ENCODE measurements around the gene EIF2S1. TPM values are rescaled to one million over a fixed set of nuclear protein-coding genes. Genes with fewer than 3 reads are reported as not detected.
"Not testable (repeated sequence)": the region's sequence is repeated elsewhere in the genome, so short reads cannot be mapped to it uniquely, and the experiment has no call there.

The EIF2S1 gene
- total RNA-seq, 1 donor from 2014 or later: 54.7 TPM

- Mint-ChIP-seq H3K27ac (peak overlapping the region; percentile 86), H3K9me3 (peaks cover 3% of the 10 kb centered on the region), H3K36me3 (peaks cover 48% of the 10 kb centered on the region), H3K27me3 (ENCODE audit: low read depth) (no peaks in the 10 kb centered on the region), H3K4me1 (peaks cover 6% of the 10 kb centered on the region), H3K4me3 (no peak overlapping the region)
- no peak for DNase-seq (ENCODE audit: low spot score in 2 of 2, unreplicated experiment in 2 of 2)
- TF ChIP-seq CTCF (IDR thresholded peaks at IDR 0.05; ENCODE audit: unreplicated experiment): no peak
These were observed 28.6 kb upstream of the EIF2S1 start for GRCh38 chr14:67331368-67332125.

GRCh38 chr14:67332468-67332867 is 27.7 kb upstream of the EIF2S1 start:
- Mint-ChIP-seq H3K4me1 (peaks cover 6% of the 10 kb centered on the region), H3K27ac (no peak overlapping the region)

GRCh38 chr14:67335781-67336180 is 24.3 kb upstream of the EIF2S1 start:
- Mint-ChIP-seq H3K36me3 (peaks cover 44% of the 10 kb centered on the region), H3K27ac (no peak overlapping the region), H3K27me3 (ENCODE audit: low read depth) (no peaks in the 10 kb centered on the region), H3K4me3 (no peak overlapping the region), H3K9me3 (no peaks in the 10 kb centered on the region), H3K4me1 (peaks cover 6% of the 10 kb centered on the region)
- peak; percentile 61 for TF ChIP-seq CTCF (IDR thresholded peaks at IDR 0.05; ENCODE audit: unreplicated experiment)
- no peak for DNase-seq (ENCODE audit: low spot score in 2 of 2, unreplicated experiment in 2 of 2)

More at GRCh38 chr14:67332468-67332867, 27.7 kb upstream of the EIF2S1 start:
- peaks cover 48% of the 10 kb centered on the region for H3K36me3 Mint-ChIP-seq
- no peak for TF ChIP-seq CTCF (IDR thresholded peaks at IDR 0.05; ENCODE audit: unreplicated experiment)
- no peaks in the 10 kb centered on the region for H3K9me3 Mint-ChIP-seq
- H3K4me3 Mint-ChIP-seq: no peak overlapping the region
- DNase-seq (ENCODE audit: low spot score in 2 of 2, unreplicated experiment in 2 of 2): no peak
- no peaks in the 10 kb centered on the region for H3K27me3 Mint-ChIP-seq (ENCODE audit: low read depth)

GRCh38 chr14:67341231-67341630 is 18.9 kb upstream of the EIF2S1 start:
- not testable (repeated sequence) for H3K27me3 Mint-ChIP-seq (ENCODE audit: low read depth); H3K4me1 Mint-ChIP-seq; H3K9me3 Mint-ChIP-seq; DNase-seq (ENCODE audit: low spot score in 2 of 2, unreplicated experiment in 2 of 2); H3K4me3 Mint-ChIP-seq; H3K27ac Mint-ChIP-seq
- peaks cover 42% of the 10 kb centered on the region for H3K36me3 Mint-ChIP-seq

- Mint-ChIP-seq H3K4me3 (no peak overlapping the region), H3K27me3 (ENCODE audit: low read depth) (no peaks in the 10 kb centered on the region), H3K27ac (no peak overlapping the region), H3K9me3 (no peaks in the 10 kb centered on the region), H3K36me3 (peaks cover 35% of the 10 kb centered on the region), H3K4me1 (no peaks in the 10 kb centered on the region)
- no peak for TF ChIP-seq CTCF (IDR thresholded peaks at IDR 0.05; ENCODE audit: unreplicated experiment)
- no peak for DNase-seq (ENCODE audit: low spot score in 2 of 2, unreplicated experiment in 2 of 2)
These were observed 16.4 kb upstream of the EIF2S1 start for GRCh38 chr14:67343601-67344230.

GRCh38 chr14:67345583-67345982 is 14.5 kb upstream of the EIF2S1 start:
- Mint-ChIP-seq H3K4me1 (no peaks in the 10 kb centered on the region), H3K9me3 (no peaks in the 10 kb centered on the region), H3K27me3 (ENCODE audit: low read depth) (no peaks in the 10 kb centered on the region), H3K4me3 (no peak overlapping the region), H3K27ac (no peak overlapping the region), H3K36me3 (peaks cover 34% of the 10 kb centered on the region)
- TF ChIP-seq CTCF (IDR thresholded peaks at IDR 0.05; ENCODE audit: unreplicated experiment): no peak
- DNase-seq (ENCODE audit: low spot score in 2 of 2, unreplicated experiment in 2 of 2): no peak
